Activated naive CD8-positive, alpha-beta T cell treated with anti-CD3 and anti-CD28 coated beads, Interleukin-2, amount 50 U/mL, for 24 hours (primary cell): ENCODE data around the gene CNTN2.

Experiments
- ATAC-seq: fragments of 150-1000 bp; cut with Tn5 transposase; one replicate; pipeline ENCODE4 v1.10.0; 2021
- DNase-seq: peaks from one replicate; pipeline ENCODE4 v3.0.0; 2021
- H3K27ac Mint-ChIP-seq: one replicate; pipeline ENCODE4 v1.8.0; 2021; ENCODE audit warnings: mild to moderate bottlenecking, mixed read lengths
- H3K27me3 Mint-ChIP-seq: one replicate; pipeline ENCODE4 v1.8.0; 2021; ENCODE audit warnings: mixed read lengths
- H3K36me3 Mint-ChIP-seq: one replicate; pipeline ENCODE4 v1.8.0; 2021; ENCODE audit warnings: low read depth, mixed read lengths
- H3K4me1 Mint-ChIP-seq: one replicate; pipeline ENCODE4 v1.8.0; 2021; ENCODE audit warnings: mixed read lengths
- H3K4me3 Mint-ChIP-seq: one replicate; pipeline ENCODE4 v1.8.0; 2021; ENCODE audit warnings: mild to moderate bottlenecking, moderate library complexity, mixed read lengths
- H3K9me3 Mint-ChIP-seq: one replicate; pipeline ENCODE4 v1.8.0; 2021; ENCODE audit warnings: mixed read lengths

CNTN2 gene

GRCh38 chr1:205056188-205056611 is 13.2 kb downstream of the CNTN2 start:
- Mint-ChIP-seq H3K4me1 (no peaks in the 10 kb centered on the region), H3K36me3 (no peaks in the 10 kb centered on the region), H3K4me3 (no peak overlapping the region), H3K9me3 (no peaks in the 10 kb centered on the region), H3K27ac (no peak overlapping the region), H3K27me3 (no peaks in the 10 kb centered on the region)
- ATAC-seq (no peak), DNase-seq (no peak)

- no peak overlapping the region for H3K4me3 Mint-ChIP-seq
- no peak for DNase-seq
- H3K9me3 Mint-ChIP-seq, result no peaks in the 10 kb centered on the region
- no peak for ATAC-seq
- no peaks in the 10 kb centered on the region for H3K36me3 Mint-ChIP-seq
- no peaks in the 10 kb centered on the region for H3K4me1 Mint-ChIP-seq
- H3K27me3 Mint-ChIP-seq, result no peaks in the 10 kb centered on the region
- H3K27ac Mint-ChIP-seq, result no peak overlapping the region
These were observed 14.1 kb downstream of the CNTN2 start for GRCh38 chr1:205056956-205057568.

GRCh38 chr1:205057808-205058575 is 15.0 kb downstream of the CNTN2 start:
- Mint-ChIP-seq H3K27ac (no peak overlapping the region), H3K9me3 (no peaks in the 10 kb centered on the region), H3K4me3 (no peak overlapping the region), H3K27me3 (no peaks in the 10 kb centered on the region), H3K36me3 (no peaks in the 10 kb centered on the region), H3K4me1 (no peaks in the 10 kb centered on the region)
- no peak for ATAC-seq
- DNase-seq, result no peak

GRCh38 chr1:205058853-205059252 is 15.8 kb downstream of the CNTN2 start:
- no peaks in the 10 kb centered on the region for H3K36me3 Mint-ChIP-seq

GRCh38 chr1:205059660-205060059 is 16.6 kb downstream of the CNTN2 start:
- ATAC-seq (no peak), DNase-seq (no peak)
- Mint-ChIP-seq H3K36me3 (no peaks in the 10 kb centered on the region), H3K27me3 (no peaks in the 10 kb centered on the region), H3K4me3 (no peak overlapping the region), H3K9me3 (no peaks in the 10 kb centered on the region), H3K27ac (no peak overlapping the region), H3K4me1 (no peaks in the 10 kb centered on the region)

More at GRCh38 chr1:205058853-205059252, 15.8 kb downstream of the CNTN2 start:
- no peak overlapping the region for H3K27ac Mint-ChIP-seq
- ATAC-seq (no peak), DNase-seq (no peak)
- H3K9me3 Mint-ChIP-seq, result no peaks in the 10 kb centered on the region
- no peak overlapping the region for H3K4me3 Mint-ChIP-seq
- H3K27me3 Mint-ChIP-seq, result no peaks in the 10 kb centered on the region
- H3K4me1 Mint-ChIP-seq, result no peaks in the 10 kb centered on the region

GRCh38 chr1:205060746-205061145 is 17.7 kb downstream of the CNTN2 start:
- no peak overlapping the region for H3K4me3 Mint-ChIP-seq
- no peaks in the 10 kb centered on the region for H3K9me3 Mint-ChIP-seq
- no peaks in the 10 kb centered on the region for H3K36me3 Mint-ChIP-seq
- no peak overlapping the region for H3K27ac Mint-ChIP-seq
- no peak for ATAC-seq
- no peaks in the 10 kb centered on the region for H3K4me1 Mint-ChIP-seq
- no peak for DNase-seq
- no peaks in the 10 kb centered on the region for H3K27me3 Mint-ChIP-seq

- Mint-ChIP-seq H3K4me1 (no peaks in the 10 kb centered on the region), H3K27me3 (no peaks in the 10 kb centered on the region), H3K4me3 (no peak overlapping the region), H3K27ac (no peak overlapping the region), H3K36me3 (no peaks in the 10 kb centered on the region), H3K9me3 (no peaks in the 10 kb centered on the region)
- no peak for ATAC-seq
- DNase-seq, result no peak
These were observed 18.2 kb downstream of the CNTN2 start for GRCh38 chr1:205061227-205061626.

GRCh38 chr1:205061665-205062069 is 18.7 kb downstream of the CNTN2 start:
- Mint-ChIP-seq H3K27ac (no peak overlapping the region), H3K4me1 (no peaks in the 10 kb centered on the region), H3K36me3 (no peaks in the 10 kb centered on the region), H3K4me3 (no peak overlapping the region), H3K9me3 (no peaks in the 10 kb centered on the region), H3K27me3 (no peaks in the 10 kb centered on the region)
- DNase-seq, result peak; percentile 79
- ATAC-seq, result peak; percentile 41

- H3K27ac Mint-ChIP-seq, result no peak overlapping the region
- H3K4me1 Mint-ChIP-seq, result no peaks in the 10 kb centered on the region
- no peak overlapping the region for H3K4me3 Mint-ChIP-seq
- H3K27me3 Mint-ChIP-seq, result no peaks in the 10 kb centered on the region
- no peaks in the 10 kb centered on the region for H3K9me3 Mint-ChIP-seq
- DNase-seq (no peak), ATAC-seq (no peak)
- no peaks in the 10 kb centered on the region for H3K36me3 Mint-ChIP-seq
These were observed 19.3 kb downstream of the CNTN2 start for GRCh38 chr1:205062319-205062718.

GRCh38 chr1:205062895-205063294 is 19.9 kb downstream of the CNTN2 start:
- no peak for DNase-seq
- Mint-ChIP-seq H3K9me3 (no peaks in the 10 kb centered on the region), H3K36me3 (no peaks in the 10 kb centered on the region), H3K4me3 (no peak overlapping the region), H3K27me3 (no peaks in the 10 kb centered on the region), H3K4me1 (no peaks in the 10 kb centered on the region), H3K27ac (no peak overlapping the region)
- no peak for ATAC-seq

- Mint-ChIP-seq H3K4me3 (no peak overlapping the region), H3K27me3 (no peaks in the 10 kb centered on the region), H3K9me3 (no peaks in the 10 kb centered on the region), H3K27ac (no peak overlapping the region), H3K36me3 (no peaks in the 10 kb centered on the region), H3K4me1 (no peaks in the 10 kb centered on the region)
- ATAC-seq (no peak), DNase-seq (no peak)
These were observed 21.3 kb downstream of the CNTN2 start for GRCh38 chr1:205064301-205064700.

GRCh38 chr1:205064741-205065316 is 21.8 kb downstream of the CNTN2 start:
- H3K36me3 Mint-ChIP-seq, result no peaks in the 10 kb centered on the region
- ATAC-seq, result no peak
- H3K27me3 Mint-ChIP-seq, result no peaks in the 10 kb centered on the region
- no peaks in the 10 kb centered on the region for H3K4me1 Mint-ChIP-seq
- DNase-seq, result no peak
- no peak overlapping the region for H3K27ac Mint-ChIP-seq
- H3K4me3 Mint-ChIP-seq, result no peak overlapping the region
- no peaks in the 10 kb centered on the region for H3K9me3 Mint-ChIP-seq

GRCh38 chr1:205065666-205066065 is 22.7 kb downstream of the CNTN2 start:
- ATAC-seq, result no peak
- Mint-ChIP-seq H3K4me1 (no peaks in the 10 kb centered on the region), H3K4me3 (no peak overlapping the region), H3K9me3 (no peaks in the 10 kb centered on the region), H3K27ac (no peak overlapping the region), H3K27me3 (no peaks in the 10 kb centered on the region), H3K36me3 (no peaks in the 10 kb centered on the region)
- DNase-seq, result no peak

- no peaks in the 10 kb centered on the region for H3K9me3 Mint-ChIP-seq
- ATAC-seq, result no peak
These were observed 23.3 kb downstream of the CNTN2 start for GRCh38 chr1:205066141-205066818.

GRCh38 chr1:205067031-205067430 is 24.0 kb downstream of the CNTN2 start:
- ATAC-seq, result no peak
- H3K4me3 Mint-ChIP-seq, result no peak overlapping the region

More at GRCh38 chr1:205066141-205066818, 23.3 kb downstream of the CNTN2 start:
- no peak for DNase-seq
- no peaks in the 10 kb centered on the region for H3K4me1 Mint-ChIP-seq
- no peaks in the 10 kb centered on the region for H3K27me3 Mint-ChIP-seq
- H3K27ac Mint-ChIP-seq, result no peak overlapping the region
- H3K4me3 Mint-ChIP-seq, result no peak overlapping the region
- H3K36me3 Mint-ChIP-seq, result no peaks in the 10 kb centered on the region

More at GRCh38 chr1:205067031-205067430, 24.0 kb downstream of the CNTN2 start:
- DNase-seq, result no peak
- H3K4me1 Mint-ChIP-seq, result no peaks in the 10 kb centered on the region
- H3K27ac Mint-ChIP-seq, result no peak overlapping the region
- no peaks in the 10 kb centered on the region for H3K36me3 Mint-ChIP-seq
- H3K27me3 Mint-ChIP-seq, result no peaks in the 10 kb centered on the region
- no peaks in the 10 kb centered on the region for H3K9me3 Mint-ChIP-seq
